Neural progenitor cell (in vitro differentiated cells): ENCODE measurements around the gene MAPK7.

Source experiments
- CTCF ChIP-seq: fragments of 200-600 bp; sonication (generic); IDR thresholded peaks from 2 replicates; pipeline ENCODE4 v1.5.1; 2017; ENCODE audit warnings: antibody characterized with exemption, mild to moderate bottlenecking
- EZH2 ChIP-seq: fragments of 200-600 bp; sonication (generic); IDR thresholded peaks from 2 replicates; pipeline ENCODE4 v1.6.1; 2017; ENCODE audit warnings: antibody characterized with exemption, mild to moderate bottlenecking, moderate library complexity

- TF ChIP-seq CTCF (no peak), EZH2 (no peak)
These were observed 35.1 kb upstream of the MAPK7 start for GRCh38 chr17:19343256-19343630.
